ENCODE results near the gene SLC16A7. TPM values are rescaled to one million over a fixed set of nuclear protein-coding genes. Genes with fewer than 3 reads are reported as not detected.

SLC16A7 gene
- polyA plus RNA-seq, 1 donor from 2014 or later, result 2.3 TPM

- H3K27ac ChIP-seq (ENCODE audit: low read length), result no peak overlapping the region
- no peak overlapping the region for H3K4me3 ChIP-seq (ENCODE audit: low read length)
- no peaks in the 10 kb centered on the region for H3K36me3 ChIP-seq (ENCODE audit: insufficient read depth, low read length)
- H2AFZ ChIP-seq (ENCODE audit: low read depth, low read length), result no peak overlapping the region
- H3K9ac ChIP-seq (ENCODE audit: low read length), result no peak overlapping the region
- H3K79me2 ChIP-seq (replicated peaks; ENCODE audit: insufficient read depth, low read length), result no peaks in the 10 kb centered on the region
- no peak overlapping the region for H3K4me2 ChIP-seq (ENCODE audit: low read length)
- H3K9me3 ChIP-seq (ENCODE audit: low read length), result no peaks in the 10 kb centered on the region
- TF ChIP-seq CTCF (IDR thresholded peaks at IDR 0.05; ENCODE audit: poor library complexity, severe bottlenecking) (no peak), EZH2 (IDR thresholded peaks at IDR 0.05; ENCODE audit: borderline replicate concordance, insufficient read depth, low read length, poor library complexity, severe bottlenecking) (no peak), MXI1 (conservative IDR thresholded peaks at IDR 0.05; ENCODE audit: poor library complexity, severe bottlenecking) (no peak), TAF1 (IDR thresholded peaks at IDR 0.05; ENCODE audit: low read depth) (no peak), REST (IDR thresholded peaks at IDR 0.05; ENCODE audit: borderline replicate concordance) (no peak), EP300 (conservative IDR thresholded peaks at IDR 0.05; ENCODE audit: poor library complexity, severe bottlenecking) (no peak), POLR2AphosphoS5 (IDR thresholded peaks at IDR 0.05) (no peak), SMC3 (conservative IDR thresholded peaks at IDR 0.05; ENCODE audit: poor library complexity) (no peak), RAD21 (conservative IDR thresholded peaks at IDR 0.05) (no peak)
- no peaks in the 10 kb centered on the region for H4K20me1 ChIP-seq (ENCODE audit: insufficient read depth)
- H3K9me2 ChIP-seq (ENCODE audit: insufficient read depth, low read length), result no peaks in the 10 kb centered on the region
- H3F3A ChIP-seq (ENCODE audit: insufficient read depth, low read length, poor library complexity, severe bottlenecking), result no peaks in the 10 kb centered on the region
- no peaks in the 10 kb centered on the region for H3K27me3 ChIP-seq (ENCODE audit: insufficient read depth, low read depth, low read length)
Measured at GRCh38 chr12:59811991-59812390, 216.2 kb downstream of the SLC16A7 start.

DNA sequence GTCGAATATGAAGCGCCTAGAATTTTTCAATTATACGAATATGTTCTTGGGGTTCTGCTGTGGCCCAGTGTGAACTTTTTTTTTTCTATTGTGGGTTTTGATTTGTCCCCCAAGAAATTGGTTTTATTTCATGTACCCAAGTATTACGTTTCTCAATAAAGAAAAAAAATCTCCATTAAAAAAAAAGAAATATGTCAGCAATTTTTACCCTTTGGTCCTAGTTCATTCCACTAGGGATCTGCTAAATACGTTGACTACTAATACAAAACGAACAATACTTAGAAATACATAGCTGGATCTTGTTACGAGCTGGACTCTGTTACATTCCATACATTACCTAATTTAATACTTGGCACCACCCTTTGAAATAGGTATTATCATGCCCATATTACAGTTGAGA lies 216.9 kb downstream of the SLC16A7 start:
- H4K20me1 ChIP-seq (ENCODE audit: insufficient read depth), result no peaks in the 10 kb centered on the region
- H3K36me3 ChIP-seq (ENCODE audit: insufficient read depth, low read length), result no peaks in the 10 kb centered on the region
- no peaks in the 10 kb centered on the region for H3K79me2 ChIP-seq (replicated peaks; ENCODE audit: insufficient read depth, low read length)
- no peaks in the 10 kb centered on the region for H3K9me3 ChIP-seq (ENCODE audit: low read length)
- H3K9me2 ChIP-seq (ENCODE audit: insufficient read depth, low read length), result no peaks in the 10 kb centered on the region
- no peak for TF ChIP-seq SMC3 (conservative IDR thresholded peaks at IDR 0.05; ENCODE audit: poor library complexity)
- TF ChIP-seq POLR2AphosphoS5 (IDR thresholded peaks at IDR 0.05), result no peak
- no peak for TF ChIP-seq CTCF (IDR thresholded peaks at IDR 0.05; ENCODE audit: poor library complexity, severe bottlenecking)
- no peak for TF ChIP-seq EP300 (conservative IDR thresholded peaks at IDR 0.05; ENCODE audit: poor library complexity, severe bottlenecking)
- no peak for TF ChIP-seq RAD21 (conservative IDR thresholded peaks at IDR 0.05)
- TF ChIP-seq TAF1 (IDR thresholded peaks at IDR 0.05; ENCODE audit: low read depth), result no peak
- no peak for TF ChIP-seq REST (IDR thresholded peaks at IDR 0.05; ENCODE audit: borderline replicate concordance)
- no peak for TF ChIP-seq EZH2 (IDR thresholded peaks at IDR 0.05; ENCODE audit: borderline replicate concordance, insufficient read depth, low read length, poor library complexity, severe bottlenecking)
- TF ChIP-seq MXI1 (conservative IDR thresholded peaks at IDR 0.05; ENCODE audit: poor library complexity, severe bottlenecking), result no peak
- no peak overlapping the region for H3K4me2 ChIP-seq (ENCODE audit: low read length)
- no peak overlapping the region for H3K4me3 ChIP-seq (ENCODE audit: low read length)
- no peaks in the 10 kb centered on the region for H3F3A ChIP-seq (ENCODE audit: insufficient read depth, low read length, poor library complexity, severe bottlenecking)
- H2AFZ ChIP-seq (ENCODE audit: low read depth, low read length), result no peak overlapping the region
- H3K27me3 ChIP-seq (ENCODE audit: insufficient read depth, low read depth, low read length), result no peaks in the 10 kb centered on the region
- no peak overlapping the region for H3K9ac ChIP-seq (ENCODE audit: low read length)
- no peak overlapping the region for H3K27ac ChIP-seq (ENCODE audit: low read length)
